ENCODE data around the gene RPS27. TPM values are rescaled to one million over a fixed set of nuclear protein-coding genes. Genes with fewer than 3 reads are reported as not detected.
A peak's percentile ranks its signal among the peaks of the same experiment; 100 is the strongest.

The RPS27 gene
- total and polyA plus RNA-seq, 2 of the 13 experiments (the other 11 are each of a cell fraction or from before 2014, with no cell fraction given) = 3,737 to 9,964 TPM

- TF ChIP-seq HCFC1 (IDR thresholded peaks at IDR 0.05; ENCODE audit: low read depth, low read length) (0 out of 2 replicates have a peak, but pooled peaks have one; percentile 13), XRCC5 (optimal IDR thresholded peaks at IDR 0.05; ENCODE audit: low read length) (peak; percentile 80), ATF4 (CRISPR knock-in tag; IDR thresholded peaks at IDR 0.05) (no peak), RXRA (CRISPR knock-in tag; IDR thresholded peaks at IDR 0.05) (peak; percentile 44; the same call in 1 of the 2 replicates), THAP9 (CRISPR knock-in tag; IDR thresholded peaks at IDR 0.05; ENCODE audit: borderline replicate concordance) (peak; percentile 48; the same call in 1 of the 2 replicates), GATA4 (IDR thresholded peaks at IDR 0.05; ENCODE audit: borderline replicate concordance, low read depth) (no peak), NR2F6 (IDR thresholded peaks at IDR 0.05) (0 out of 2 replicates have a peak, but pooled peaks have one; percentile 24), NR2F6 (CRISPR knock-in tag; IDR thresholded peaks at IDR 0.05) (peak; percentile 56; the same call in 1 of the 2 replicates), HDAC1 (CRISPR knock-in tag; IDR thresholded peaks at IDR 0.05) (peak; percentile 80), NFRKB (IDR thresholded peaks at IDR 0.05) (no peak), HOXA5 (CRISPR knock-in tag; IDR thresholded peaks at IDR 0.05) (no peak), ZNF260 (CRISPR knock-in tag; IDR thresholded peaks at IDR 0.05; ENCODE audit: borderline replicate concordance, low read depth) (no peak), ZNF281 (CRISPR knock-in tag; IDR thresholded peaks at IDR 0.05; ENCODE audit: borderline replicate concordance) (peak; percentile 94), PATZ1 (CRISPR knock-in tag; IDR thresholded peaks at IDR 0.05) (peak; percentile 37), NR3C1 (CRISPR knock-in tag; IDR thresholded peaks at IDR 0.05) (no peak), BRF2 (CRISPR knock-in tag; IDR thresholded peaks at IDR 0.05) (no peak), TSC22D2 (CRISPR knock-in tag; IDR thresholded peaks at IDR 0.05; ENCODE audit: borderline replicate concordance) (no peak), MXI1 (IDR thresholded peaks at IDR 0.05; ENCODE audit: borderline replicate concordance, low read depth, low read length) (peak; percentile 60; the same call in 1 of the 3 replicates), RXRB (CRISPR knock-in tag; IDR thresholded peaks at IDR 0.05; ENCODE audit: borderline replicate concordance) (peak; percentile 38; the same call in 1 of the 2 replicates), RFXANK (CRISPR knock-in tag; IDR thresholded peaks at IDR 0.05) (no peak), ZNF350 (CRISPR knock-in tag; IDR thresholded peaks at IDR 0.05; ENCODE audit: borderline replicate concordance, low read depth) (peak; percentile 54; the same call in 1 of the 2 replicates)
These were observed 36.6 kb upstream of the RPS27 start (continued) for GRCh38 chr1:153953859-153954365.
